Activated CD4-positive, alpha-beta T cell treated with anti-CD3 and anti-CD28 coated beads, Interleukin-2, Interleukin-6, amounts not matched to agents 100 ng/mL and 50 ng/mL, durations not matched to agents 16 hours and 8 hours (primary cell): ENCODE results near the gene CDH13.

Source experiments
- DNase-seq: peaks from one replicate; pipeline ENCODE4 v3.0.0-alpha.2; 2020

The CDH13 gene

DNA sequence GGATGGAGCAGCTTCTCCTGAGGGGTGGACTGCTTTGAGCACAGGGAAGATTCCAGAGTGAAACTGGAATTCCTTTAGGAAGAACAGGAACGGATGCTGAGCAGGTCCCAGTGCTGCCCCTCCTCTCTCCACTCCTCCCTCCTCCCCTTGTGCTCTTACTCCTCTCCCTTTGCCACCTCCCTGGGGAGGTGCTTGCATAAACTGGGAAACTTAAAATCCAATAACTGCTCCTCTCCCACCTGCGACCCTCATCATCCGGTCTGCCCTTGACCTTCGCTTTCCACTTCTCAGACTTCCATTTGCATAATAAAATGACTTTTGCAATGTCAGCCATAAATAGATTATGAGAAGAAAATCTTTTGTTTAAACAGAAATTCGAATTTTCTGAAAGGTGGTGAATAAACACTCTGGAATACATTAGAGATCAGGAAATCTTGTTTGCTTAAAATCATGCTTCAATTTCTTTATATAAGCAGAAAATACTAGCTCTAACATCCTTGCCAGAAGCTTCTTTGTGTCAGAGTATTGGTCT lies 1204.8 kb downstream of the CDH13 start:
- no peak for DNase-seq

DNA sequence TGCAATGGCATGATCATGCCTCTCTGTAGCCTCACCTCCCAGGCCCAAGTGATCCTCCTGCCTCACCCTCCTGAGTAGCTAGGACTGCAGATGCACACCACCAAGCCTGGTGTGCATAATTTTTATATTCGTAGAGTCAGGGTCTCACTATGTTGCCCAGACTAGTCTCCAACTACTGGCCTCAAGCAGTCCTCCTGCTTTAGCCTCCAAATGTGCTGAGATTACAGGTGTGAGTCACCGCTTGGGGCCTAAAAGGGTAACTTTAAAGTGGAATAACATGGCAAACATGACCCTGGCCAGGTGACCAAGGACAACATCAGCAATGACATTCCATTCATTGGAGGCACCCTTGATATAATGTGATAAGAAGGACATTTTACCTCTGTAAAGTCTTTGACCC lies 1207.2 kb downstream of the CDH13 start:
- no peak for DNase-seq

DNA sequence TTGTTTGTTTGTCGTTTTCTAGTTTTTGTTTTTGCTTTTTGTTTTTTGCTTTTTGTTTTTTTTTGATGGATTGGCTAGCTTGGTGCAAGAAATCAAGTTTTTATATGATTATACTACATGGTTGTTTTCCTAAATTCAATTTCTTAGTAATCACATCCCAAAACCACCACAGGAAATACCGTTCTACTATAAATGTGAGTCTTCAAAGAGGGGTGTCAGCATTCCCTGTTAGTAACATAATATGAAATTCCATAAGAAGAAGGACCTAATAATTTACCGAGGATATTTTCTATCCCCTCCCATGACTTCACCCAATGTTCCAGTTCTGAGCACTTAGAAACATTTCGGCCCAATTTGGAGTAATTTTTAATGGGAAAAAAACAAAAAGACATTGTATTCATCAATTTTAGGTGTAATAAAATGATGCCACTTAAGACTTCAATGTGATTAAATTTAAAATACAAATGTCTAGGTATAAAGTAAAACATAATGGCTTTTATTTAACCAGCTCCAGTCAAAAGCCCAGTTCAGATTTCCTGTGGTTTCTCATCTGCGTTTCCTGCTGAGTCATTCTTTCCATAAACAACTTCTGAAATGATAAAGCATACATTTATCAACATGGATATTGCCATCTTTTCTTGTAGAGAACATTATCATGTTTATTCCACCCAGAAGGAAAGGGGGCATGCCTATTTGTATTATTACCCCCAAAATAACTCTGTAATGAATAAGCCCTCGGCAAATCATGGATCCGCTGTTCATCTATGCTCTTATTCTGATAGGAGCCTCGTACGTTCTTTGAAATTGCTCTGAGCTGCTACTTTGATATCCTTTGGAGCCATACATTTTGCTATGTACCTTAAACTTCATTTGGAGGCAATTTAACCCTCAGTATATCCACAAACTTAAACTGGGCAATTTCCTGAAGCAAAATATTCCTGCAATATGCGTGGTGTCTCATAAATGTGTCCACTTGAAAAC lies 1209.1 kb downstream of the CDH13 start:
- peak; percentile 70 for DNase-seq

DNA sequence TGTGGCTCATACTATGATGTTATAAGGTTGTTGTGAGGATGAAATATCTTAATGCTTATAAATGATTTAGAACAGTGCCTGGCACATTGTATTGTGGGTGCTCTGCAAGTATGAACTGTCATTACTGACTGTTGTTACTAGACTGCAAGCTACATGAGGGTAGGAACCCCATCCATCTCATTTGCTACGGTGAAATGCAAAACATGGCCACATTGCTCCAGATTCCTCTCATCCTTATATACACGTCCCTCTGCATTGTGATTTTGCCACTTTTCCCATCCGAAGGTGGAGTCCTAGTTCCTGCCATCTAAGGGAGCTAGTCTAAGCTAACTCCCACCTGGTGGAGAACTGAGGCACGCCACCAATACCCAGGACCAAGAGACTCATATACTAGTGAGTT lies 1210.8 kb downstream of the CDH13 start:
- no peak for DNase-seq

DNA sequence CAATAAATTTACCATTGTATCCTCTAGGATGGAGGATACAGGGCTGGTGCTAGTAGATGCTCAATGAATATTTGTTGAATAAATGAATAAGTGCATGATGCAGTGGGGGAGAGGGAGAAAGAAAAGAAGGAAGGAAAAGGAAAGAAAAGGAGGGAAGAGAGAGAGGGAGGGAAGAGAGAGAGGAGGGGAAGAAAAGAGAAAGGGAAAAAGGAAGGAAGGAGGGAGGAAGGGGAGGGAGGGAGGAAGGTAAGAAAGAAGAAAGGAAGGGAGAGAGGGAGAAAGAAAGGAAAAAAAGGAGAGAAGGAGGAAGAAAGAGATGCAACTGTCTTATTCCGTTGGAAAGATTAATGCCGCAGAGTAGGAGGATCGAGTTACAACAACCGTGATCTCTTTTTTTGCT lies 1211.4 kb downstream of the CDH13 start:
- DNase-seq, result no peak

DNA sequence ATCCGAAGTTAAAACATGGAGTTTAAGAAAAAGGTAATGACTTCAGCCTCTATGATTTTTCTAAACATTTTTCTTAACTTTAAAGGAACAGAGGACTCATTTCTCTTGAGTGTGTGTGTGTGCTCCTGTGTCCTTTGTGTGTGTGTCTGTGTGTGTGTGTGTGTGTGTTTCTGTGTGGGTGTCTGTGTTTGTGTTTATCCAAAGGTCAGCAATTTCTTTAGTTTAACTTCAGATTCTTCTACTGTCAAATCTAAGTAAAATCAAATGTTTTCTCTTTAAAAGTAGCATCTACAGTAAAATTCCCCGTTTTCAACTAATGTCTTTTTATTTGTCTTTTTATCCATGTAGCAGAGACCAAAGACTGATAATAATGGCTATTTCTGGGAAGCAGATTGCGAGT lies 1212.8 kb downstream of the CDH13 start:
- DNase-seq, result no peak

DNA sequence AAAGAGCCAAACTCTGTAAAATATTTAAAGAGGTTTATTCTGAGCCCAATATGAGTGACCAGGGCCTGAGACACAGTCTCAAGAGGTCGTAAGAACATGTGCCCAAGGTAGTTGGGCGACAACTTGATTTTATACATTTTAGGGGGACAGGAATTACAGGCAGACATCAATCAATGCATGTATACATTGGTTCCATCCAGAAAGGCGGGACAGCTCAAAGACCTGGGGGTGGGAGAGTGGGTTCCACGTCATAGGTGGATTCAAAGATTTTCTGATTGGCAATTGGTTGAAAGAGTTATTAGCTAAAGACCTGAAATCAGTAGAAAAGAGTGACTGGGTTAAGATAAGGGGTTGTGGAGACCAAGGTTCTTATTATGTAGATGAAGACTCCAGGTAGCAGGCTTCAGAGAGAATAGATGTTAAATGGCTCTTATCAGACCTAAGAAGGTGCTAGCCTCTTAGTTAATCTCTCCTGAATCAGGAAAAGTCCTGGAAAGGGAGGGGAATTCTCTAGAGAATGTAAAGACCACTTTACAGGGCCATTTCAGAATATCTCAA lies 1213.4 kb downstream of the CDH13 start:
- DNase-seq, result no peak

DNA sequence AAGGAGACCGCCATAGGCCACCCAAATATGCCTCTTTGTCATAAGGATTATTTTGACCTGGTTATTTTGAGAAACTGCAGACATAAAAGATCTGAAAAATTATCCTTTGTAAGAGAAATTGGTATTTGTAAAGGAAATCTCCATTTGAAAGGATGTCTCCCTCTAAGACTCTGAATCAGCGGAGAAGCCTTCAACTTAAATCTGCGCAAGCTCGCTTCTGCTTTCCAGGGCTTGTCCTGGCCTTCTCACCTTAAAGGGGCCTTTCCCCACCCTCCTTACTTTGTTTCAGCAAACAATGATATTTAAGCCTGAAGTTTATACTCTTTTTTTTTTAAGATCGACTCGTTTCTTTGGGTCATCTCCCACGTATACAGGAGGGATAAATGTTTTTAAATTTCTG lies 1215.5 kb downstream of the CDH13 start:
- DNase-seq, result no peak

DNA sequence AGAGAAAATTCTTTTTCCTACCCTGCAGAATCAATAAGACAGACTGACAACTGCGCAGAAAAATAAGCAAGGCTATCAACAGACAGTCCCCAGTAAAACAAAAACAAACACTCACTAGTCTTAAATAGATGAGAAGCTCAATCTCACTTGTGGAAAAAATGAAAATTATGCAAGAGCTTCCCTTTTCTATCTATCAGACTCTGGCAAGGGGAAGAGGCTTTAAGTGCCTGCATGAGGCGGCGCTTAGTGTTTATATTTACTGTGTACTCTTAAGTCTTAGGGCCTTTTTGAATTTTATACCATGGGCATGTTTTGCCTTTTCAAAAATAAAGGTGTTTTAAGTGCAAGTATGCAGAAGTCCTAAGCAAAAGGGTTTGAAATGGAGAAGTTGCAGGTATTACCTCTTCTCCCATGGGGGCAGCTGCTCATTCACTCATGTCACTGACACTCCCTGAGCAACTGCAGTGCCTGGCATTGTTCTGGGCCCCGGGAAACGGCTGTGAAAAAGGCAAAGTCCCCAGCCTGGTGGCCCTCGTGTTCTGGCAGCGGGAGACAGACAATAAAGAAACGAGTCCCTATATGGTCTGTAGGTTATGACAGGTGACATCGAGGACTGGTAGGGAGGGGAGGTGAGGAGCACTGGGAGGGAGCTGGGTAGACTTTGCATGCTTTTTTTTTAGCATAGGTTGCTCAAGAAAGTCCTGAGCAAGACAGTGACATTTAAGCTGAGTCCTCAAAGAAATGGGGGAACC lies 1216.2 kb downstream of the CDH13 start:
- no peak for DNase-seq

DNA sequence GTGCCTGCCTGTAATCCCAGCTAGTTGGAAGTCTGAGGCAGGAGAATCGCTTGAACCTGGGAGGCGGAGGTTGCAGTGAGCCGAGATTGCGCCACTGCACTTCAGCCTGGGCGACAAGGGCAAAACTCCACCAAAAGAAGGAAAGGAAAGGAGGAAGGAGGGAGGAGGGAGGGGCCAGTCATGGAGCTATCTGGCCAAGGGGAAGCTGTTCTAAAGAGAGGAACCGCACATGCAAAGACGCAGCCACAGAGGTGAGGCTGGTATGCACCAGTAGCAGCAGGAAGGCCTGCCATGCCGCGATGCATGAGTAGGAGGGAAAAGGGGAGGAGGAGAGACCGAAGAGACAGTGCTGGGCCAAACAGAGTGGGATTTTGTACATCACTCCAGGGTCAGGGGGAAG lies 1216.9 kb downstream of the CDH13 start:
- no peak for DNase-seq

DNA sequence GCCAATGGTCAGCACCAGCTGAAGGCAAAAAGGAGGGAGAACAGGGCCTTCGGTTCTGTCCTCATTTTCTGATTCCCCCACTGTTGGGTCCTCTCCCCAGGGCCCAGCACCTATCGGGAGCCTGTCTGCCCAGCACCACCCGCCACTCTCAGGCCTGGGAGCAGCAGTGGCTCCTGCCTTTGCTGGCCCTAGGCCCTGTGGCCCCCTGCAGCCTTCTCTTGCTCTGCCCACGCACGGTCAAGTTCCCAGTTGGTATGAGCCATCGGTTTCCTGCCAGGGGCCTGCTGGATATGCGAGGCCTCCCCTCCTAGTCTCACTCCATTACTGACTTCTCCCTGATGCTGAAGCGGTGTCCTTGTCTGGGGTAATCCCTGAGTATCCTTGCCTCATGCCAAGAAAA lies 1218.5 kb downstream of the CDH13 start:
- no peak for DNase-seq

DNA sequence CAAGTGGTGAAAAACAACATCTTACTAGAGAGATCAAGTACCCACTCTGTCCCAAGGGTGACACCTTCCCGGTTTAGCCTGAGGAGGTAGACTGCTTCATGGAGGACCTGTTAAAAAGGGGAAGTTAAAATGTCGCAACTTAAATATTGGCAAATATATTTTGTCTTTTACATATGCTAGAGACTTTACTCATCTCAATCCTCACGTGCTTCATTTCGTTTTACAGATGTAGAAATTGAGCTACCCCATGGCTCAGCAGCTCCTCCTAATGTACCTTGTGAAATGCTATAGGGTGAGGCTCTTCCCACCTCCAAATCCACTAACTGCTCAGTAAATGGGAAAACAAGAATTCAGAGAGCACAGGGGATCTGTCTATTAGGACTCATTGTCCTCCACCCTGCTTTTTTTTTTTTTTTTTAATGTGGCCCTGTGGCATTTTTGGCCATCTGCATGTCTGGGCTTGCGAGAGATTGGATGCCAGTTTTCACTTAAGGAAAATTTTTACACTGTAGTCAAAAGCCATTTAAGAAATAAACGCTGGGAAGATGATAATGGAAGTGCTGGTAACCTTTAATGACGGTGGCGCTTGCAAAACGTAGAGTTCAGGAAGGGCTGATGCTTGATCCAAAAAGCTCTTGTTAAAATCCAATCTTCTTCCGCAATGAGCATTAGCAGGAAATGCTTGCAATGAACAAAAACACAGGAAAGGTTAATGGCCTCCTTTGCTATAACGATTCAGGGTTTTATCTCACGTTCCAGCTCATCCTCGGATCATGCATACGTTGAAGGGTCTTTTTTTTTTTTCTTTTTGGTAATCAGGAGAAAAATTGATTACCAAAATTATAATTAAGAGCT lies 1220.8 kb downstream of the CDH13 start:
- DNase-seq, result no peak

DNA sequence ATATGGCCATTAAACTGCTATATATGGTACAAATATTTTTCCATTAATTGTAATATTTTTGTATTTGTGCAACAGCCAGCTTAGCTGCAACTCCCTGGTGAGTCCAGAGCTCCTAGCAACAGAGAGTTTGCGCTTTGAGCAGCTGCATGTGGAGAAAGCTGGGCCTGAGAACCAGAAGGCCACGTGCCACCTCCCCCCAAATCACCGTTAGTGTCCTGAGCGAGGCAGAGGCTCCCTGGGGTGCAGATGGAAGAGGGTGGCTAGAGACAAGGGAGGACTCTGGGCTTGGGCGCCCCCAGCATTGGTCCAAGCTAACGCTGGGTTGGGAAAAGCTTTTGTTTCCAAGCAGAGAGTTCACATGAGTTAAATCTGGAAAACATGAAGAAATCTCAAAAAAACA lies 1222.7 kb downstream of the CDH13 start:
- no peak for DNase-seq
